WTC11 (cell line): Measurements from ENCODE around the gene RNASE7. TPM values are rescaled to one million over a fixed set of nuclear protein-coding genes. Genes with fewer than 3 reads are reported as not detected.

Experiments
- ATAC-seq: fragments of 200-7000 bp; cut with Tn5 transposase; 2 replicates; pipeline ENCODE4 v1.10.0; 2021; ENCODE audit warnings: mild to moderate bottlenecking, moderate library complexity
- CTCF ChIA-PET: fragments of 300-600 bp; sonication (Branson Sonifier 250); formaldehyde crosslinking; loops from one replicate; lab custom pipeline; 2021; ENCODE audit warnings: antibody characterized with exemption; lab: Charles Lee
- POLR2A ChIA-PET: fragments of 350-600 bp; sonication (Branson Sonifier 250); formaldehyde crosslinking; loops from one replicate; lab custom pipeline; 2021; ENCODE audit warnings: antibody characterized with exemption; lab: Charles Lee
- DNase-seq: peaks from one replicate; pipeline ENCODE4 v3.0.0; 2021; ENCODE audit warnings: low spot score
- H3K27ac Mint-ChIP-seq: 2 replicates; pipeline ENCODE4 v1.8.0; 2021; ENCODE audit warnings: mixed read lengths
- H3K27me3 Mint-ChIP-seq: 2 replicates; pipeline ENCODE4 v1.8.0; 2021; ENCODE audit warnings: low read depth, mild to moderate bottlenecking, moderate library complexity, mixed read lengths
- H3K36me3 Mint-ChIP-seq: 2 replicates; pipeline ENCODE4 v1.8.0; 2021; ENCODE audit warnings: mixed read lengths
- H3K4me1 Mint-ChIP-seq: 2 replicates; pipeline ENCODE4 v1.8.0; 2022; ENCODE audit warnings: mixed read lengths
- H3K4me3 Mint-ChIP-seq: 2 replicates; pipeline ENCODE4 v1.8.0; 2021; ENCODE audit warnings: mild to moderate bottlenecking, moderate library complexity, mixed read lengths
- H3K9me3 Mint-ChIP-seq: 2 replicates; pipeline ENCODE4 v1.8.0; 2021; ENCODE audit warnings: mixed read lengths
- ATF1 ChIP-seq: sonication (generic); formaldehyde crosslinking; IDR thresholded peaks from 2 replicates; pipeline ENCODE4 v1.8.1; 2023; ENCODE audit warnings: mild to moderate bottlenecking, moderate library complexity, missing genetic modification reagents
- CBFB ChIP-seq: sonication (generic); formaldehyde crosslinking; IDR thresholded peaks from 2 replicates; pipeline ENCODE4 v1.8.1; 2022; ENCODE audit warnings: mild to moderate bottlenecking, low read depth, missing genetic modification reagents
- CREB1 ChIP-seq: sonication (generic); formaldehyde crosslinking; IDR thresholded peaks from 2 replicates; pipeline ENCODE4 v1.8.0; 2023; ENCODE audit warnings: mild to moderate bottlenecking, missing genetic modification reagents
- ESRRA ChIP-seq: sonication (generic); formaldehyde crosslinking; IDR thresholded peaks from 2 replicates; pipeline ENCODE4 v1.8.1; 2022; ENCODE audit warnings: mild to moderate bottlenecking, missing genetic modification reagents, borderline replicate concordance
- GABPB1 ChIP-seq: sonication (generic); formaldehyde crosslinking; IDR thresholded peaks from 2 replicates; pipeline ENCODE4 v1.8.1; 2023; ENCODE audit warnings: mild to moderate bottlenecking, missing genetic modification reagents
- GRHL2 ChIP-seq: fragments of 250-450 bp; sonication (Bioruptor Pico); IDR thresholded peaks from 2 replicates; pipeline ENCODE4 v1.8.0; 2022; ENCODE audit warnings: mild to moderate bottlenecking, moderate library complexity; ENCODE audit not compliant: insufficient replicate concordance, severe bottlenecking
- JAZF1 ChIP-seq: fragments of 250-450 bp; sonication (Bioruptor Pico); IDR thresholded peaks from 2 replicates; pipeline ENCODE4 v1.9.0; 2021; ENCODE audit warnings: moderate library complexity, mild to moderate bottlenecking, inconsistent platforms
- KAT7 ChIP-seq: sonication (generic); formaldehyde crosslinking; IDR thresholded peaks from 2 replicates; pipeline ENCODE4 v1.8.1; 2023; ENCODE audit warnings: missing genetic modification reagents, mild to moderate bottlenecking, borderline replicate concordance
- MAX ChIP-seq: sonication (generic); formaldehyde crosslinking; IDR thresholded peaks from 2 replicates; pipeline ENCODE4 v1.8.0; 2022; ENCODE audit warnings: mild to moderate bottlenecking, missing genetic modification reagents
- MYBL2 ChIP-seq: sonication (generic); formaldehyde crosslinking; IDR thresholded peaks from 2 replicates; pipeline ENCODE4 v1.8.1; 2023; ENCODE audit warnings: mild to moderate bottlenecking, moderate library complexity, missing genetic modification reagents
- NFYB ChIP-seq: sonication (generic); formaldehyde crosslinking; conservative IDR thresholded peaks from 2 replicates; pipeline ENCODE4 v1.8.0; 2022; ENCODE audit warnings: low read depth, missing genetic modification reagents
- RELA ChIP-seq: sonication (generic); formaldehyde crosslinking; IDR thresholded peaks from 2 replicates; pipeline ENCODE4 v1.8.1; 2022; ENCODE audit warnings: missing genetic modification reagents, mild to moderate bottlenecking, borderline replicate concordance
- SMAD4 ChIP-seq: sonication (generic); formaldehyde crosslinking; IDR thresholded peaks from 2 replicates; pipeline ENCODE4 v1.8.0; 2022; ENCODE audit warnings: mild to moderate bottlenecking, missing genetic modification reagents
- TEAD1 ChIP-seq: sonication (generic); formaldehyde crosslinking; IDR thresholded peaks from 2 replicates; pipeline ENCODE4 v1.8.0; 2022; ENCODE audit warnings: mild to moderate bottlenecking, missing genetic modification reagents
- TEAD4 ChIP-seq: sonication (generic); formaldehyde crosslinking; IDR thresholded peaks from 2 replicates; pipeline ENCODE4 v1.8.0; 2022; ENCODE audit warnings: mild to moderate bottlenecking, missing genetic modification reagents
- ZNF416 ChIP-seq: fragments of 250-450 bp; sonication (Bioruptor Pico); IDR thresholded peaks from 2 replicates; pipeline ENCODE4 v1.9.0; 2021; ENCODE audit warnings: mild to moderate bottlenecking, inconsistent platforms
- total RNA-seq: library from RNA; stranded (reverse); gene quantifications from 3 replicates; pipeline ENCODE4 v1.2.3, GENCODE V29; 2021
- TF ChIP-seq, protein P1 (sequence below): sonication (generic); formaldehyde crosslinking; IDR thresholded peaks from 2 replicates; pipeline ENCODE4 v1.8.1; 2023; ENCODE audit warnings: mild to moderate bottlenecking, missing genetic modification reagents, moderate library complexity
- TF ChIP-seq, protein P2 (sequence below): sonication (generic); formaldehyde crosslinking; IDR thresholded peaks from 2 replicates; pipeline ENCODE4 v1.8.0; 2022; ENCODE audit warnings: mild to moderate bottlenecking, missing genetic modification reagents
- TF ChIP-seq, protein P3 (sequence below): sonication (generic); formaldehyde crosslinking; IDR thresholded peaks from 2 replicates; pipeline ENCODE4 v1.8.1; 2023; ENCODE audit warnings: mild to moderate bottlenecking, missing genetic modification reagents, moderate library complexity
- TF ChIP-seq, protein P4 (sequence below): sonication (generic); formaldehyde crosslinking; IDR thresholded peaks from 2 replicates; pipeline ENCODE4 v1.8.1; 2022; ENCODE audit warnings: mild to moderate bottlenecking, moderate library complexity, missing genetic modification reagents
- TF ChIP-seq, protein P5 (sequence below): sonication (generic); formaldehyde crosslinking; IDR thresholded peaks from 2 replicates; pipeline ENCODE4 v1.8.1; 2022; ENCODE audit warnings: low read depth, missing genetic modification reagents, borderline replicate concordance

Gene RNASE7
- total RNA-seq, 1 experiment from 2014 or later: not detected

- no peak for TF ChIP-seq ZNF416 (CRISPR knock-in tag)
- TF ChIP-seq CREB1 (CRISPR knock-in tag): no peak
- TF ChIP-seq, protein P1, sequence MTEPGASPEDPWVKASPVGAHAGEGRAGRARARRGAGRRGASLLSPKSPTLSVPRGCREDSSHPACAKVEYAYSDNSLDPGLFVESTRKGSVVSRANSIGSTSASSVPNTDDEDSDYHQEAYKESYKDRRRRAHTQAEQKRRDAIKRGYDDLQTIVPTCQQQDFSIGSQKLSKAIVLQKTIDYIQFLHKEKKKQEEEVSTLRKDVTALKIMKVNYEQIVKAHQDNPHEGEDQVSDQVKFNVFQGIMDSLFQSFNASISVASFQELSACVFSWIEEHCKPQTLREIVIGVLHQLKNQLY (CRISPR knock-in tag): no peak
- TF ChIP-seq, protein P2, sequence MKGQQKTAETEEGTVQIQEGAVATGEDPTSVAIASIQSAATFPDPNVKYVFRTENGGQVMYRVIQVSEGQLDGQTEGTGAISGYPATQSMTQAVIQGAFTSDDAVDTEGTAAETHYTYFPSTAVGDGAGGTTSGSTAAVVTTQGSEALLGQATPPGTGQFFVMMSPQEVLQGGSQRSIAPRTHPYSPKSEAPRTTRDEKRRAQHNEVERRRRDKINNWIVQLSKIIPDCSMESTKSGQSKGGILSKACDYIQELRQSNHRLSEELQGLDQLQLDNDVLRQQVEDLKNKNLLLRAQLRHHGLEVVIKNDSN: no peak
- TF ChIP-seq TEAD1: no peak
- TF ChIP-seq SMAD4 (CRISPR knock-in tag): no peak
- no peak for TF ChIP-seq GABPB1 (CRISPR knock-in tag)
- TF ChIP-seq RELA (CRISPR knock-in tag): no peak
- TF ChIP-seq, protein P3, sequence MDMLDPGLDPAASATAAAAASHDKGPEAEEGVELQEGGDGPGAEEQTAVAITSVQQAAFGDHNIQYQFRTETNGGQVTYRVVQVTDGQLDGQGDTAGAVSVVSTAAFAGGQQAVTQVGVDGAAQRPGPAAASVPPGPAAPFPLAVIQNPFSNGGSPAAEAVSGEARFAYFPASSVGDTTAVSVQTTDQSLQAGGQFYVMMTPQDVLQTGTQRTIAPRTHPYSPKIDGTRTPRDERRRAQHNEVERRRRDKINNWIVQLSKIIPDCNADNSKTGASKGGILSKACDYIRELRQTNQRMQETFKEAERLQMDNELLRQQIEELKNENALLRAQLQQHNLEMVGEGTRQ: no peak
- TF ChIP-seq, all 79 proteins: peak for 0
Measured at GRCh38 chr14:21034707-21035106, 7.5 kb upstream of the RNASE7 start, which contains the start of gene RNASE13 (continued).

GRCh38 chr14:21036751-21037150, 5.4 kb upstream of the RNASE7 start:
- Mint-ChIP-seq H3K4me3 (no peak overlapping the region), H3K9me3 (no peaks in the 10 kb centered on the region), H3K27ac (no peak overlapping the region), H3K27me3 (peaks cover 3% of the 10 kb centered on the region; the same call in 1 of the 2 replicates), H3K36me3 (no peaks in the 10 kb centered on the region), H3K4me1 (peaks cover 26% of the 10 kb centered on the region)
- TF ChIP-seq RELA (CRISPR knock-in tag) (no peak), MYBL2 (CRISPR knock-in tag) (no peak), GRHL2 (CRISPR knock-in tag) (no peak), ESRRA (no peak), NFYB (CRISPR knock-in tag) (no peak), KAT7 (no peak), ATF1 (CRISPR knock-in tag) (no peak)
- TF ChIP-seq, protein P4, sequence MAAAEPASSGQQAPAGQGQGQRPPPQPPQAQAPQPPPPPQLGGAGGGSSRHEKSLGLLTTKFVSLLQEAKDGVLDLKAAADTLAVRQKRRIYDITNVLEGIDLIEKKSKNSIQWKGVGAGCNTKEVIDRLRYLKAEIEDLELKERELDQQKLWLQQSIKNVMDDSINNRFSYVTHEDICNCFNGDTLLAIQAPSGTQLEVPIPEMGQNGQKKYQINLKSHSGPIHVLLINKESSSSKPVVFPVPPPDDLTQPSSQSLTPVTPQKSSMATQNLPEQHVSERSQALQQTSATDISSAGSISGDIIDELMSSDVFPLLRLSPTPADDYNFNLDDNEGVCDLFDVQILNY: no peak
- ATAC-seq: no peak
- POLR2A ChIA-PET: no interaction called here
- no peak for DNase-seq
- CTCF ChIA-PET: interaction anchor here (0.6 to 12.2 kb wide), 3 partner anchors 22 to 75 kb away, joined by 3 to 104 read pairs (median 5); partner anchors contain the start of gene SLC39A2

DNA sequence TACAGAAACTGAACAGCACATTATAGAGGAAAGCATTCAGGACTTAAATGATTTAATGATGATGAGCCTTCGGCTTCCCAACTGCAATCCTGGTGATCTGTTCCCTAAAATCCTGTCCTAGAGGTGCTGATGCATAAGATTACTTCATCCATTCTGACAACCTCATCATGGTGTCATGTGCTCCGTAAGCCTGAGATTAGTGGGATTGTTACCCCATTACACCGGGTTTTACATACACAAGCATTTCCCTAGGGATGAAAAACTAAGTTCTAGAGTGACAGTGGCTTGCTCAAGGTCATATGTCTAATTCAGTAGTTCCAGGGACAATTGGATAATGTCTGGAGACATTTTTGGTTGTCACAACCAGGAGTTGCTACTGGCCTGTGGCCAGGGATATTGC, 5.0 kb upstream of the RNASE7 start:
- no peaks in the 10 kb centered on the region for H3K9me3 Mint-ChIP-seq
- ATAC-seq (no peak), DNase-seq (no peak)
- no peak overlapping the region for H3K4me3 Mint-ChIP-seq
- peaks cover 3% of the 10 kb centered on the region; the same call in 1 of the 2 replicates for H3K27me3 Mint-ChIP-seq
- ChIA-PET POLR2A (no interaction called here), CTCF (interaction anchor here (0.6 to 12.2 kb wide), 2 partner anchors 22 to 76 kb away, joined by 5 to 104 read pairs; no protein-coding TSS in a partner anchor)
- no peak for TF ChIP-seq JAZF1 (CRISPR knock-in tag)
- TF ChIP-seq, protein P5, sequence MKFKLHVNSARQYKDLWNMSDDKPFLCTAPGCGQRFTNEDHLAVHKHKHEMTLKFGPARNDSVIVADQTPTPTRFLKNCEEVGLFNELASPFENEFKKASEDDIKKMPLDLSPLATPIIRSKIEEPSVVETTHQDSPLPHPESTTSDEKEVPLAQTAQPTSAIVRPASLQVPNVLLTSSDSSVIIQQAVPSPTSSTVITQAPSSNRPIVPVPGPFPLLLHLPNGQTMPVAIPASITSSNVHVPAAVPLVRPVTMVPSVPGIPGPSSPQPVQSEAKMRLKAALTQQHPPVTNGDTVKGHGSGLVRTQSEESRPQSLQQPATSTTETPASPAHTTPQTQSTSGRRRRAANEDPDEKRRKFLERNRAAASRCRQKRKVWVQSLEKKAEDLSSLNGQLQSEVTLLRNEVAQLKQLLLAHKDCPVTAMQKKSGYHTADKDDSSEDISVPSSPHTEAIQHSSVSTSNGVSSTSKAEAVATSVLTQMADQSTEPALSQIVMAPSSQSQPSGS: no peak
- no peak for TF ChIP-seq CBFB
- TF ChIP-seq MAX (CRISPR knock-in tag): no peak
- TF ChIP-seq TEAD4 (CRISPR knock-in tag): no peak
- TF ChIP-seq TEAD1: no peak
- no peak for TF ChIP-seq ATF1 (CRISPR knock-in tag)
- H3K27ac Mint-ChIP-seq: no peak overlapping the region
- H3K4me1 Mint-ChIP-seq: peaks cover 26% of the 10 kb centered on the region
- H3K36me3 Mint-ChIP-seq: no peaks in the 10 kb centered on the region
